ENCODE measurements around the gene CFAP90. TPM values are rescaled to one million over a fixed set of nuclear protein-coding genes. Genes with fewer than 3 reads are reported as not detected.

CFAP90 gene
- total and polyA plus RNA-seq, 2 donors from 2014 or later, result 3.6 to 7.7 TPM

DNA sequence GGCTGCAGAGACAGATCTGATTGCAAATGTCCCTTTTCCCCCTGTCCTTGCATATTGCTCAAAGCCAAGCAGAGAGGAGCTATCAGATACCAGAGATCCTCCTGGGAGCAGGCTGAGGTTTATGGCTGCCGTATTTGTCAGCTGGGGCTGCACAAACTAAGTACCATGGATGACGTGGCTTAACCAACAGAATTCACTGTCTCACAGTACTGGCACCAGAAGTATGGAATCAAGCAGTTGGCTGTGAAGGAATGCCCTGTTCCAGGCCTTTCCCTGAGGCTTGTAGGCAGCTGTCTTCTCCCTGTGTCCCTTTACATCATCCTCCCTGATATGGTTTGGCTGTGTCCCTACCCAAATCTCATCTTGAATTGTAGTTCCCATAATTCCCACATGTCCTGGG, 2.6 kb downstream of the CFAP90 start:
- DNase-seq (no peak), FAIRE-seq (no peak)
- TF ChIP-seq, protein P1, sequence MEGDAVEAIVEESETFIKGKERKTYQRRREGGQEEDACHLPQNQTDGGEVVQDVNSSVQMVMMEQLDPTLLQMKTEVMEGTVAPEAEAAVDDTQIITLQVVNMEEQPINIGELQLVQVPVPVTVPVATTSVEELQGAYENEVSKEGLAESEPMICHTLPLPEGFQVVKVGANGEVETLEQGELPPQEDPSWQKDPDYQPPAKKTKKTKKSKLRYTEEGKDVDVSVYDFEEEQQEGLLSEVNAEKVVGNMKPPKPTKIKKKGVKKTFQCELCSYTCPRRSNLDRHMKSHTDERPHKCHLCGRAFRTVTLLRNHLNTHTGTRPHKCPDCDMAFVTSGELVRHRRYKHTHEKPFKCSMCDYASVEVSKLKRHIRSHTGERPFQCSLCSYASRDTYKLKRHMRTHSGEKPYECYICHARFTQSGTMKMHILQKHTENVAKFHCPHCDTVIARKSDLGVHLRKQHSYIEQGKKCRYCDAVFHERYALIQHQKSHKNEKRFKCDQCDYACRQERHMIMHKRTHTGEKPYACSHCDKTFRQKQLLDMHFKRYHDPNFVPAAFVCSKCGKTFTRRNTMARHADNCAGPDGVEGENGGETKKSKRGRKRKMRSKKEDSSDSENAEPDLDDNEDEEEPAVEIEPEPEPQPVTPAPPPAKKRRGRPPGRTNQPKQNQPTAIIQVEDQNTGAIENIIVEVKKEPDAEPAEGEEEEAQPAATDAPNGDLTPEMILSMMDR (IDR thresholded peaks at IDR 0.05; ENCODE audit: borderline replicate concordance, extremely low read depth, insufficient read depth), result no peak
- intact Hi-C loops (cut with DNase I), result no loop called here
- Histone ChIP-seq H3K27me3 (ENCODE audit: control insufficient read depth, insufficient read depth, low read length) (no peaks in the 10 kb centered on the region), H3K4me3 (ENCODE audit: low read length in 3 of 3) (no peak overlapping the region), H3K27ac (ENCODE audit: low read depth in 2 of 2, low read length in 2 of 2) (no peak overlapping the region), H3K9ac (ENCODE audit: low read length in 3 of 3) (no peak overlapping the region), H3K4me1 (ENCODE audit: control insufficient read depth in 2 of 3, insufficient read depth in 2 of 3, low read depth in 1 of 3, low read length in 3 of 3) (peaks cover 0 to 8% (median 6%) of the 10 kb centered on the region in 3 donors), H3K36me3 (ENCODE audit: control insufficient read depth in 2 of 3, insufficient read depth in 3 of 3, low read length in 3 of 3) (no peaks in the 10 kb centered on the region), H3K9me3 (ENCODE audit: control insufficient read depth in 2 of 3, insufficient read depth in 1 of 3, low read length in 3 of 3) (no peaks in the 10 kb centered on the region)

DNA sequence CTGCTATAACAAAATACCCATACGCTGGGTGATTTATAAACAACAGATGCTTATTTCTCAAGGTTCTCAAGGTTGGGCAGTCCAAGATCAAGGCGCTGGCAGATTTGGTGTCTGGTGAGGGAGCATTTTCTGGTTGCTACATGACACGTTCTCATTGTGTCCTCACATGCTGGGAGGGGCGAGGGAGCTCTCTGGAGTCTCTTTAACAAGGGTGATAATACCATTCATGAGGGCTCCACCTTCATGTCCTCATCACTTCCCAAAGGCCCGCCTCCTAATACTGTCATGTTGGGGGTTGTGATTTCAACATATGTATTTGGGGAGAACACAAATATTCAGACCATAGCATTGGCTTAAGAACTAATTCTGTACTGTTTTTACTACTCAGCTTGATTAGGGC, 4.6 kb downstream of the CFAP90 start:
- H3K4me3 ChIP-seq (ENCODE audit: low read length in 3 of 3), result no peak overlapping the region
- intact Hi-C loops (cut with DNase I), result no loop called here
- TF ChIP-seq, protein P1 (IDR thresholded peaks at IDR 0.05; ENCODE audit: borderline replicate concordance, extremely low read depth, insufficient read depth), result no peak

GRCh38 chr5:7845557-7845956, 5.4 kb downstream of the CFAP90 start:
- FAIRE-seq (no peak), DNase-seq (no peak)
- Histone ChIP-seq H3K4me3 (ENCODE audit: low read length in 3 of 3) (no peak overlapping the region), H3K27me3 (ENCODE audit: control insufficient read depth, insufficient read depth, low read length) (no peaks in the 10 kb centered on the region), H3K27ac (ENCODE audit: low read depth in 2 of 2, low read length in 2 of 2) (no peak overlapping the region), H3K4me1 (ENCODE audit: control insufficient read depth in 2 of 3, insufficient read depth in 2 of 3, low read depth in 1 of 3, low read length in 3 of 3) (peaks cover 0 to 6% (median 2%) of the 10 kb centered on the region in 3 donors), H3K9ac (ENCODE audit: low read length in 3 of 3) (no peak overlapping the region), H3K9me3 (ENCODE audit: control insufficient read depth in 2 of 3, insufficient read depth in 1 of 3, low read length in 3 of 3) (no peaks in the 10 kb centered on the region), H3K36me3 (ENCODE audit: control insufficient read depth in 2 of 3, insufficient read depth in 3 of 3, low read length in 3 of 3) (no peaks in the 10 kb centered on the region)
- intact Hi-C loops (cut with DNase I), result no loop called here
- TF ChIP-seq, protein P1 (IDR thresholded peaks at IDR 0.05; ENCODE audit: borderline replicate concordance, extremely low read depth, insufficient read depth), result no peak

More for the DNA sequence above, 4.6 kb downstream of the CFAP90 start:
- Histone ChIP-seq H3K9ac (ENCODE audit: low read length in 3 of 3) (no peak overlapping the region), H3K27ac (ENCODE audit: low read depth in 2 of 2, low read length in 2 of 2) (no peak overlapping the region), H3K27me3 (ENCODE audit: control insufficient read depth, insufficient read depth, low read length) (no peaks in the 10 kb centered on the region), H3K36me3 (ENCODE audit: control insufficient read depth in 2 of 3, insufficient read depth in 3 of 3, low read length in 3 of 3) (no peaks in the 10 kb centered on the region), H3K9me3 (ENCODE audit: control insufficient read depth in 2 of 3, insufficient read depth in 1 of 3, low read length in 3 of 3) (no peaks in the 10 kb centered on the region), H3K4me1 (ENCODE audit: control insufficient read depth in 2 of 3, insufficient read depth in 2 of 3, low read depth in 1 of 3, low read length in 3 of 3) (peaks cover 0 to 6% (median 2%) of the 10 kb centered on the region in 3 donors)
- FAIRE-seq (no peak), DNase-seq (no peak)

DNA sequence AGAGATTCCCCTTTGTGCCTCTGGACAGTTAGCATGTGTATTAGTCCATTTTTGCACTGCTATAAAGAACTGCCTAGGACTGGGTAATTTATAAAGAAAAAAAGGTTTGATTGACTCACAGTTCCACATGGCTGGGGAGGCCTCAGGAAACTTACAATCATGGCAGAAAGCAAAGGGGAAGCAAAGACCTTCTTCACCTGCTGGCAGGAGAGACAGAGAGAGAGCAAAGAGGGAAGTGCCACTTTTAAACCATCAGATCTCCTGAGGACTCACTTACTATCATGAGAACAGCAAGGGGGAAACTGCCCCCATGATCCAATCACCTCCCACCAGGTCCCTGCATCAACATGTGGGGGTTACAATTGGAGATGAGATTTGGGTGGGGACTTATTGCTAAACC, 6.0 kb downstream of the CFAP90 start:
- no peaks in the 10 kb centered on the region for H3K9me3 ChIP-seq (ENCODE audit: control insufficient read depth in 2 of 3, insufficient read depth in 1 of 3, low read length in 3 of 3)
- TF ChIP-seq, protein P1 (IDR thresholded peaks at IDR 0.05; ENCODE audit: borderline replicate concordance, extremely low read depth, insufficient read depth), result no peak
- FAIRE-seq (no peak), DNase-seq (no peak)
- no peak overlapping the region for H3K27ac ChIP-seq (ENCODE audit: low read depth in 2 of 2, low read length in 2 of 2)
- H3K36me3 ChIP-seq (ENCODE audit: control insufficient read depth in 2 of 3, insufficient read depth in 3 of 3, low read length in 3 of 3), result no peaks in the 10 kb centered on the region
- H3K27me3 ChIP-seq (ENCODE audit: control insufficient read depth, insufficient read depth, low read length), result no peaks in the 10 kb centered on the region
- no peak overlapping the region for H3K4me3 ChIP-seq (ENCODE audit: low read length in 3 of 3)
- no peak overlapping the region for H3K9ac ChIP-seq (ENCODE audit: low read length in 3 of 3)
- H3K4me1 ChIP-seq (ENCODE audit: control insufficient read depth in 2 of 3, insufficient read depth in 2 of 3, low read depth in 1 of 3, low read length in 3 of 3), result peaks cover 0 to 6% (median under 1%) of the 10 kb centered on the region in 3 donors
- intact Hi-C loops (cut with DNase I), result no loop called here
